ENCODE data around the gene PDZRN3. TPM values are rescaled to one million over a fixed set of nuclear protein-coding genes. Genes with fewer than 3 reads are reported as not detected.

The PDZRN3 gene
- 0.96 and 4.1 TPM in 2 replicates for total RNA-seq

DNA sequence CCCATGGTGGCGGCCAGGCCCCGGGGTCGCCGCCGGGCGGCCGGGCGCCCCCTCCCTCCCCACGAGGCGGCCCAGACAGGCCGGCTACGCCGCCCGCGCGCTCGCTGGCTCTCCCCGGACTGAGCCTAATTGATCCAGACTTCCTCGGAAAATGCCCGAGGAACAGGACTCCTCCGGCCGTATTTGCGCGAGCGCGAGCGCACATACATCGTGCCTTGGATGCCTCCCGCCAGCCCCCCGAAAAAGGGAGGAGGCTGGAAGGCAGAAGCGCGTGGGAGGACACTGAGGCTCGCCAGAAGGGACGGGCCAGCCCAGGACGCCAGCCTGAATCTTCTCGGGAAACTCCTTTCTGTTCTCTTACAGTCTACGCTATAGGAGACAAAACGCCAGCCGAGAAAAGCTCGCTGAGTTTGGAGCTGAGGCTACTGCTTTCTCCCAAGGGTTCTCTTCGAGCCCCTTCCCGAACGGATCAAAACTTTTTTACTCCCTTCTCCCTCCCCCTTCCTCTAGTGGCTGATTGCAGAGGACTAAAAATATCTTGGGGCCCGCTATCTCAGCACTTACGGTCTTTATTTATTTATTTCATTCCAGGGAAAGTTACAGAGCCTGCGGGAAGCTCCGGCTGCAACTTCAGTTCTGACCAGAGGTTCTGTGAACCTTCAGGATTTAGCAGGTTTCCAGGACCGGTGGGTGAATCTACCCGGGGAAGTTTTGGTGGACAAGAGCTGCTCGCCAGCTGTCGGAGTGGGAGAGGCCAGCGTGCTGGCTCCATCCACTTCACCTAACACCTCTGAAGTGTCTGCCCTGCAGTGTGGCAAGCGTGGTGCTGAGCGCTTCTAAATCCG, at the start of gene PDZRN3:
Gene PDZRN3 (minus strand): TSS at position 121 of the 845 bp plus-strand sequence.
- H3K27me3 ChIP-seq (ENCODE audit: control insufficient read depth, insufficient read depth, low read length) = peaks cover 12% of the 10 kb centered on the region
- TF ChIP-seq CTCF (IDR thresholded peaks at IDR 0.05; ENCODE audit: insufficient read depth, low read length, poor library complexity, severe bottlenecking) = no peak
- no peak for DNase-seq (ENCODE audit: low read depth)
- peak within 1 kb of the TSS; percentile 46 for H3K4me3 ChIP-seq (ENCODE audit: low read depth, low read length)
- H3K36me3 ChIP-seq (ENCODE audit: control insufficient read depth, insufficient read depth, low read length) = no peaks in the 10 kb centered on the region

DNA sequence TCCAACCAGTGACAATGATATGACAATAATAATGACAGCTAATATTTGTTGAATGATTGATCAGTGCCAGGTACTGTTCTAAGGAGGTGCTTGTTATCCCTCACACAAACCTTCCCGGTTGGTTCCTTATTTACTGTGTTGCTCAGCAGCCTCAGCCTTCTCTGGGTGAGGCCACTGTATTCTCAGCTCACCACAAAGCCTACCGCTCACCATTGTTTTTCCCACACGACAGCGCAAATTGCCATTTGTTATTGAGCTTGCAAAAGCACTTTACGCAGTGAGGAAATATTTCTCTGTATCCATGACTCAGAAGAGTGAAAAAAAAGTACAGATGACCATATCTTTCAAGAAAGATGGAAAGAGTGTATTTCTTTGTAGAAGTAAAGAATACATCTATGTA, 49.5 kb upstream of the PDZRN3 start:
- H3K36me3 ChIP-seq (ENCODE audit: control insufficient read depth, insufficient read depth, low read length) = no peaks in the 10 kb centered on the region
- no peaks in the 10 kb centered on the region for H3K27me3 ChIP-seq (ENCODE audit: control insufficient read depth, insufficient read depth, low read length)
- DNase-seq (ENCODE audit: low read depth) = no peak
- H3K4me3 ChIP-seq (ENCODE audit: low read depth, low read length) = no peak overlapping the region
- no peak for TF ChIP-seq CTCF (IDR thresholded peaks at IDR 0.05; ENCODE audit: insufficient read depth, low read length, poor library complexity, severe bottlenecking)

DNA sequence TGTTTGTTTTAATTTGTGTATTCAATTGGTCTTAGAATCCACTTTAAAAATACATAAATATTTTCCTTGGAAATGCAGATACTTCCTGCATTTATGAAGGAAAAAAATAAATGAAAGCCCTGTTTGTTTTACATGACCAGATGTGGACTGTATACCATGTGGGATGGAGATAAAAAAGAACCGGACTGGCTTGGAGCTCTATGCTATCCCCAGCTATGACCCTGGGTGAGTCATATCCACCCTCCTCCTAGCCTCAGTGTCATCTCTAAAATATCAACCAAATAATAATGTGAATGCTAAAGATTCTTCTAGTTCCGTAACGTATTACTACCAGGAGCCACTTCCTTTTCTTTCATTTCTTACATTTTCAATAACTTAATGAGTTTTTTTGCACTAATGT, 44.5 kb upstream of the PDZRN3 start:
- no peak overlapping the region for H3K4me3 ChIP-seq (ENCODE audit: low read depth, low read length)
- TF ChIP-seq CTCF (IDR thresholded peaks at IDR 0.05; ENCODE audit: insufficient read depth, low read length, poor library complexity, severe bottlenecking) = no peak
- no peaks in the 10 kb centered on the region for H3K36me3 ChIP-seq (ENCODE audit: control insufficient read depth, insufficient read depth, low read length)
- no peaks in the 10 kb centered on the region for H3K27me3 ChIP-seq (ENCODE audit: control insufficient read depth, insufficient read depth, low read length)
- no peak for DNase-seq (ENCODE audit: low read depth)

GRCh38 chr3:73668391-73668790, 43.6 kb upstream of the PDZRN3 start:
- no peak for TF ChIP-seq CTCF (IDR thresholded peaks at IDR 0.05; ENCODE audit: insufficient read depth, low read length, poor library complexity, severe bottlenecking)
- H3K27me3 ChIP-seq (ENCODE audit: control insufficient read depth, insufficient read depth, low read length) = no peaks in the 10 kb centered on the region
- no peak overlapping the region for H3K4me3 ChIP-seq (ENCODE audit: low read depth, low read length)
- DNase-seq (ENCODE audit: low read depth) = no peak
- no peaks in the 10 kb centered on the region for H3K36me3 ChIP-seq (ENCODE audit: control insufficient read depth, insufficient read depth, low read length)

GRCh38 chr3:73667889-73668288, 43.1 kb upstream of the PDZRN3 start:
- Histone ChIP-seq H3K36me3 (ENCODE audit: control insufficient read depth, insufficient read depth, low read length) (no peaks in the 10 kb centered on the region), H3K27me3 (ENCODE audit: control insufficient read depth, insufficient read depth, low read length) (no peaks in the 10 kb centered on the region), H3K4me3 (ENCODE audit: low read depth, low read length) (no peak overlapping the region)
- DNase-seq (ENCODE audit: low read depth) = no peak
- TF ChIP-seq CTCF (IDR thresholded peaks at IDR 0.05; ENCODE audit: insufficient read depth, low read length, poor library complexity, severe bottlenecking) = no peak

- DNase-seq (ENCODE audit: low read depth) = no peak
Measured at GRCh38 chr3:73665286-73665685, 40.5 kb upstream of the PDZRN3 start.

More at GRCh38 chr3:73665286-73665685, 40.5 kb upstream of the PDZRN3 start:
- Histone ChIP-seq H3K27me3 (ENCODE audit: control insufficient read depth, insufficient read depth, low read length) (no peaks in the 10 kb centered on the region), H3K36me3 (ENCODE audit: control insufficient read depth, insufficient read depth, low read length) (no peaks in the 10 kb centered on the region), H3K4me3 (ENCODE audit: low read depth, low read length) (no peak overlapping the region)
- no peak for TF ChIP-seq CTCF (IDR thresholded peaks at IDR 0.05; ENCODE audit: insufficient read depth, low read length, poor library complexity, severe bottlenecking)

Data from kidney epithelial cell (primary cell).